Measurements from ENCODE around the gene ITPKB. TPM values are rescaled to one million over a fixed set of nuclear protein-coding genes. Genes with fewer than 3 reads are reported as not detected.

The ITPKB gene
- total RNA-seq, 1 donor from 2014 or later = 10.5 TPM

Other genes with a start within 250 kb of the ITPKB start
- gene STUM, start 190.5 kb downstream of the ITPKB start, total RNA-seq = 0.78 TPM
- 21.5 TPM for gene PSEN2, start 131.3 kb upstream of the ITPKB start, total RNA-seq
- gene COQ8A, start 201.0 kb upstream of the ITPKB start, total RNA-seq = 168 TPM